Astrocyte of the hippocampus (primary cell): ENCODE results near the gene KLHDC10.
"Not testable (repeated sequence)": the region's sequence is repeated elsewhere in the genome, so short reads cannot be mapped to it uniquely, and the experiment has no call there.

ENCODE experiments used
- DNase-seq: peaks from one replicate; pipeline ENCODE4 v3.0.0; 2011; ENCODE audit warnings: low read depth, low spot score

KLHDC10 gene

GRCh38 chr7:130114374-130114773 is 44.0 kb downstream of the KLHDC10 start:
- no peak for DNase-seq

- DNase-seq = no peak
These were observed 44.4 kb downstream of the KLHDC10 start for GRCh38 chr7:130114776-130115175.

- no peak for DNase-seq
These were observed 48.0 kb downstream of the KLHDC10 start for GRCh38 chr7:130118294-130118693.

- no peak for DNase-seq
These were observed 48.5 kb downstream of the KLHDC10 start for GRCh38 chr7:130118801-130119200.

- DNase-seq = no peak
These were observed 53.2 kb downstream of the KLHDC10 start for GRCh38 chr7:130123501-130123900.

GRCh38 chr7:130124711-130125110 is 54.4 kb downstream of the KLHDC10 start:
- no peak for DNase-seq

GRCh38 chr7:130126840-130127239 is 56.5 kb downstream of the KLHDC10 start:
- not testable (repeated sequence) for DNase-seq

- no peak for DNase-seq
These were observed 57.1 kb downstream of the KLHDC10 start for GRCh38 chr7:130127404-130127803.

- peak; percentile 48 for DNase-seq
These were observed 57.5 kb downstream of the KLHDC10 start for GRCh38 chr7:130127821-130128317.

- DNase-seq = no peak
These were observed 58.7 kb downstream of the KLHDC10 start for GRCh38 chr7:130129011-130129411.

GRCh38 chr7:130131191-130131834 is 61.0 kb downstream of the KLHDC10 start:
- no peak for DNase-seq

- DNase-seq = no peak
These were observed 61.9 kb downstream of the KLHDC10 start for GRCh38 chr7:130131964-130132875.

GRCh38 chr7:130133029-130133782 is 62.9 kb downstream of the KLHDC10 start:
- no peak for DNase-seq

GRCh38 chr7:130134106-130134636 is 63.8 kb downstream of the KLHDC10 start:
- no peak for DNase-seq

GRCh38 chr7:130134726-130135125 is 64.4 kb downstream of the KLHDC10 start:
- DNase-seq = no peak

- DNase-seq = no peak
These were observed 65.2 kb downstream of the KLHDC10 start for GRCh38 chr7:130135208-130136205.

GRCh38 chr7:130136579-130137167 is 66.3 kb downstream of the KLHDC10 start:
- DNase-seq = no peak

- no peak for DNase-seq
These were observed 66.9 kb downstream of the KLHDC10 start for GRCh38 chr7:130137207-130137606.

- DNase-seq = no peak
These were observed 69.0 kb downstream of the KLHDC10 start for GRCh38 chr7:130139193-130139960.
